ENCODE data around the gene ANO10.
A peak's percentile ranks its signal among the peaks of the same experiment; 100 is the strongest.

ANO10 gene

GRCh38 chr3:43353923-43354670 lies 267.7 kb downstream of the ANO10 start:
- no peak for DNase-seq (ENCODE audit: low read depth in 2 of 3, low spot score in 1 of 3)

- no peak for DNase-seq (ENCODE audit: low read depth in 2 of 3, low spot score in 1 of 3)
These were observed 268.4 kb downstream of the ANO10 start for GRCh38 chr3:43353393-43353792.

GRCh38 chr3:43349716-43350115 lies 272.1 kb downstream of the ANO10 start:
- DNase-seq (ENCODE audit: low read depth in 2 of 3, low spot score in 1 of 3): no peak

- DNase-seq (ENCODE audit: low read depth in 2 of 3, low spot score in 1 of 3): no peak
These were observed 272.8 kb downstream of the ANO10 start for GRCh38 chr3:43348852-43349574.

DNA sequence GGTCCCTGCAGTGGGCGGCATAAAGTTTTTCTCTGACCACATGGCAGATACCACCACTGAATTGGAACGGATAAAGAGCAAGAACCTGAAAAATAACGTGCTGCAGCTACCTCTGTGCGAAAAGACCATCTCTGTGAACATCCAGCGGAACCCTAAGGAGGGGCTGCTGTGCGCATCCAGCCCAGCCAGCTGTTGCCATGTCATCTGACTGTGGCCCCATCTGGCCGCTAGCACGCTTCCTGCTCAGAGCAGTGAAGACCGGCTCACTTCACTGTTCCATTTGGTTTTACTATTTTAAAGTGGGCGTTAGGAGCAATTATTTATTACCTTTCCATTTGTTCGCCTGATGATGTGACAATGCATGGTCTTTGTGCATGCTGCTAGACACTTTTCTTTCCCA lies 273.5 kb downstream of the ANO10 start:
- DNase-seq (ENCODE audit: low read depth in 2 of 3, low spot score in 1 of 3): no peak

DNA sequence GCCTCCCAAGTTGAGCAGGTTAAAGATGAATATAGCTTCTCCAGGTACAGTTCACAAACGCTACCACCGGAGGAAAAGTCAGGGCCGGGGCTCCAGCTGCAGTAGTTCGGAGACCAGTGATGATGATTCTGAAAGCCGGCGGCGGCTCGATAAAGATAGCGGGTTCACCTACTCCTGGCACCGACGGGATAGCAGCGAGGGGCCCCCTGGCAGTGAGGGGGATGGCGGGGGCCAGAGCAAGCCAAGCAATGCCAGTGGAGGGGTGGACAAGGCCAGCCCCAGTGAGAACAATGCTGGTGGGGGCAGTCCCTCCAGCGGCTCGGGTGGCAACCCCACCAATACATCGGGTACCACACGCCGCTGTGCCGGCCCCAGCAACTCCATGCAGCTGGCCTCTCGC lies 274.0 kb downstream of the ANO10 start:
- DNase-seq (ENCODE audit: low read depth in 2 of 3, low spot score in 1 of 3): no peak

DNA sequence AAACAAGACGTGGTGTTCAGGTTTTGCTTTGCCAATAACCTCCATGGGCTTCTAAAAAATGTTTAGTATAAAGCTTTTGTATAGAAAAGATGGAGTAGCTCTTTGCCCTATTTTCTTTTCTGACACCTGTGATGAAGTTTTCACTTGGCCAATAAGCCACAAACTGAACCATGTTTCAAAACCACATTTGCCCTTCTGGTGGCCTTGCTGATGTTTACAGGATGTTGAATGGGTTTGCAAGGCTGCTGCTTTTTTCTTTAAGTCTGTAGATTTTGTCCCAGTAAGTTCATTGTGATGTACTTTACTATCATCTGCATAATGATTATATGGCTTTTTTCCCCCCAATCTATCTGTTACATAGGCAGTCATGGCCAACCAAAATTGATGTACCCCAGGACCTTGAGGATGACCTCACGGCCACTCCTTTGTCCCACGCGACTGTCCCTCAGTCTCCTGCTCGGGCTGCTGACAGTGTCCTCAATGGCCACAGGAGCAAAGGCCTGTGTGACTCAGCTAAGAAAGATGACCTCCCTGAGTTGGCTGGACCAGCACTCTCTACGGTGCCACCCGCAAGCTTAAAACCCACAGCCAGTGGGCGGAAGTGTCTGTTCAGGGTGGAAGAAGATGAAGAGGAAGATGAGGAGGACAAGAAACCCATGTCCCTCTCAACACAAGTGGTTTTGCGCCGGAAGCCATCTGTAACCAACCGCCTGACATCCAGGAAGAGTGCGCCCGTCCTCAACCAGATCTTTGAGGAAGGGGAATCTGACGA lies 274.6 kb downstream of the ANO10 start:
- no peak for DNase-seq (ENCODE audit: low read depth in 2 of 3, low spot score in 1 of 3)

- peak in 1 of 3 donors; percentile 7 for DNase-seq (ENCODE audit: low read depth in 2 of 3, low spot score in 1 of 3)
These were observed 275.9 kb downstream of the ANO10 start for GRCh38 chr3:43345877-43346276.

DNA sequence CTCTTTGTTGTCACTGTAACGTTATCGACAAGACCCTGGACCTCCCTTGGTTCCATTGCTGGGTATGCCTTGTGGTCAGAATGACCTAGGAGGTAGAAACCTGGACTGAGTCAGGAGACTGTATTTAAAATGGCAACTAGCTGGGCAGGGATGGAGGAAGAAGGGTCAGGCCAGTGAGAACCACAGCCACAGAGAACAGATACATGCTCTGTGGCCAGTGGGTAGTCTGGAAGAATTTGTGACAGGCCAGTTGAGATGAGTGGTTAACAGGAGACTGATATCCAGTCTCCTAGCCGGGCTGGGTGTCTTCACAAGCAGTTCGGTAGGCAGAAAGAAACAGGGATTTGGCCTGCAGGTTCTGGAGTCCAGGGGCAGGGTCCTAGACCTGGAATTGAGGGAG lies 276.6 kb downstream of the ANO10 start:
- DNase-seq (ENCODE audit: low read depth in 2 of 3, low spot score in 1 of 3): no peak

DNA sequence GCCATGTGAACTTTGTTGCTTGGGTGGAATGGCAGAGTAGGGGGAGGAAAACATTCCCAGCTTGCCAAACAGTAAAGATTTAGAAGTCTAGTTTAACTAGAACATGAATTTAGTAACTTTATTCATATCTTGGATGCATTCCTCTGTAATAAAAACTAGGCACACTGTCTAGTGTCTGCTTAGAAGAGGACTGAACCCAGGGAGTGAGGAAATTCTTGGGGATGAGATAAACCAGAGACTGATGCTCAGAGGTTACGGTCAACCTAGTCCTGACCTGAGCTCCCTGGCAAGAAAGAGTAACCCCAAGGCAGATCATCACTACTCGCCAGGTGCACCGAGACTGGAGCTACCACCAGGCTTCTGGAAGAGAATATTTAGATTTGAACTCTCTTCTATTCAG lies 277.3 kb downstream of the ANO10 start:
- DNase-seq (ENCODE audit: low read depth in 2 of 3, low spot score in 1 of 3): no peak

- DNase-seq (ENCODE audit: low read depth in 2 of 3, low spot score in 1 of 3): no peak
These were observed 278.0 kb downstream of the ANO10 start for GRCh38 chr3:43343815-43344214.

DNA sequence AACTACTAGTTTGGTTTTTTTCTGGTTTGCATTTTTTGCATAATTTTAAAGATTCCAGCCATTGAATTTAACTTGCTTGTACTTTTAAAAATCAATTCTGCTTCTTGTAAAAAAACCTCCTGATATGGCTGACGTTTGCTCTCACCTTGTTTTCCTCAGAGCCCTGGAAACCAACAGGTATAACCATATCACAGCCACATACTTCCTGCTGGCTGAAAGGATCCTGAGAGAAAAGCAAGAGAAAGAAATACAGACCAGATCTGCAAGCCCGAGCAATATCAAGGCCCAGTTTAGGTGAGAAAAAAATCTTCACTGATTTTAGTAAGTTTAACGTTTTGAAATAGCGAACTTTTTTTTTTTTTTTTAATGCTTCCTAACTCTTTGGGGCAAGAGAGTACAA lies 278.6 kb downstream of the ANO10 start:
- no peak for DNase-seq (ENCODE audit: low read depth in 2 of 3, low spot score in 1 of 3)

- no peak for DNase-seq (ENCODE audit: low read depth in 2 of 3, low spot score in 1 of 3)
These were observed 280.0 kb downstream of the ANO10 start for GRCh38 chr3:43341788-43342187.

GRCh38 chr3:43340403-43340802 lies 281.4 kb downstream of the ANO10 start:
- DNase-seq (ENCODE audit: low read depth in 2 of 3, low spot score in 1 of 3): no peak

- no peak for DNase-seq (ENCODE audit: low read depth in 2 of 3, low spot score in 1 of 3)
These were observed 283.5 kb downstream of the ANO10 start for GRCh38 chr3:43338295-43338694.

GRCh38 chr3:43335799-43336198 lies 286.0 kb downstream of the ANO10 start:
- no peak for DNase-seq (ENCODE audit: low read depth in 2 of 3, low spot score in 1 of 3)

GRCh38 chr3:43334976-43335375 lies 286.8 kb downstream of the ANO10 start:
- DNase-seq (ENCODE audit: low read depth in 2 of 3, low spot score in 1 of 3): no peak

DNA sequence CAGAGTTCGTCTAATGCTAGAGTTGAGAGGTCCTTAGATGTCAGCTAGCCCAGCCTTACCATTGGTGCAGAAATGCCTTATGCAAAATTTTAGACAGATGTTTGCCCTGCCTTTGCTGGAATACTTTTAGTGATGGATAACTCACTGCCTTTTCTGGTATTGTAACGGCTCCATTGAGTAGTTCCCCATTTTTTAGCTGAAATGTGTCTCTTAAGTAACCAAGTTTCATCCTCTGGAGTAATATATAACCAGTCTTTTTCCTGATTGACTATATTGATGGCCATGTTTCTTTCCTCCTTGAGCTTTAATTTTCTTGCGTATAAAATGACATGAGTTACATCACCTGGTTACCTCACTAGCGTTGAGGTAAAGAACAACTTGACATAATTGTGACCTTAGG lies 290.4 kb downstream of the ANO10 start:
- DNase-seq (ENCODE audit: low read depth in 2 of 3, low spot score in 1 of 3): no peak

GRCh38 chr3:43330981-43331380 lies 290.8 kb downstream of the ANO10 start:
- DNase-seq (ENCODE audit: low read depth in 2 of 3, low spot score in 1 of 3): no peak

DNA sequence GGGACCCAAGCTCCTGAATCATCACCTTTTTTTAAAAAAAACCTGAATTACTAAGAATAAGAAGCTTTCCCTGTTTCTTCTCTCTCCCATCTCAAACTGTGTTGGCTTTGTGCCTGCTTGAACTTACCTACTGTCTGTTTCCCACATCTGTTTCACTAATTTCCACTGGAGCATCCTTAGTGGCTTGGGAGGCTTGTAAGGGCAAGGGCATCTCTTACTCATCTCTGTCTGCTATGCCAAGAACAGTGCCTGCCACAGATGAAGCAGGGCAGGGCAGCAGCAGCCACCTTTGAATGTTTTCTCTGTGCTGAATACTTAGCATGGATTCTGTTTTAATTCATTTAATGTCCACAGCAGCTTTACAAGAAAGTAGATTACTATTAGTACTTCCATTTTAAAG lies 293.2 kb downstream of the ANO10 start:
- no peak for DNase-seq (ENCODE audit: low read depth in 2 of 3, low spot score in 1 of 3)

GRCh38 chr3:43327582-43327979 lies 294.2 kb downstream of the ANO10 start:
- no peak for DNase-seq (ENCODE audit: low read depth in 2 of 3, low spot score in 1 of 3)
